Peyer's patch (tissue), 4 donors: ENCODE measurements around the gene GHRL. TPM values are rescaled to one million over a fixed set of nuclear protein-coding genes. Genes with fewer than 3 reads are reported as not detected.
"Not testable (repeated sequence)": the region's sequence is repeated elsewhere in the genome, so short reads cannot be mapped to it uniquely, and the experiment has no call there.

ENCODE experiments used
- DNase-seq, 3 donors: peaks; one replicate each; pipeline ENCODE4 v3.0.0-alpha.2; 2017 to 2019
- H3K27ac ChIP-seq, 4 donors: fragments of 200-600 bp; sonication (generic); one replicate each; pipeline ENCODE4 v1.5.1; 2016 to 2019
- H3K27me3 ChIP-seq, 2 donors: fragments of 200-600 bp; sonication (generic); one replicate each; pipeline ENCODE4 v1.5.1; 2019
- H3K36me3 ChIP-seq, 3 donors: fragments of 200-600 bp; sonication (generic); one replicate each; pipeline ENCODE4 v1.5.1; 2016 to 2019
- H3K4me1 ChIP-seq, 4 donors: fragments of 200-600 bp; sonication (generic); one replicate each; pipeline ENCODE4 v1.5.1; 2016 to 2019
- H3K4me3 ChIP-seq, 4 donors: fragments of 200-600 bp; sonication (generic); 1 replicate in 3 of 4; 2 replicates in 1 of 4; pipeline ENCODE4 v1.5.1; 2016 to 2019; ENCODE audit warnings: mild to moderate bottlenecking in 1 of 4
- H3K9me3 ChIP-seq, 4 donors: fragments of 200-600 bp; sonication (generic); one replicate each; pipeline ENCODE4 v1.5.1; 2016 to 2019; ENCODE audit warnings: mild to moderate bottlenecking in 1 of 4
- POLR2A ChIP-seq, 2 donors: fragments of 450-650 bp; IDR thresholded peaks; one replicate each; pipeline ENCODE4 v1.5.1; 2017; ENCODE audit warnings: antibody characterized with exemption in 2 of 2, mild to moderate bottlenecking in 2 of 2, moderate library complexity in 2 of 2
- total RNA-seq, 4 donors: library from RNA; depleted of rRNA; stranded (reverse); fragments of >200 nt; gene quantifications; one replicate each; pipeline ENCODE4 v1.1.0, GENCODE V29; 2016
- TF ChIP-seq, protein P1 (sequence below), 6 experiments: fragments of 450-650 bp in 4 of 6; fragments of 200-600 bp in 2 of 6; sonication (generic) in 1 of 6; IDR thresholded peaks; one replicate each; pipeline ENCODE4 v1.5.1; 2017 to 2019; ENCODE audit warnings: antibody characterized with exemption in 6 of 6, mild to moderate bottlenecking in 3 of 6, moderate library complexity in 1 of 6

The GHRL gene
- total RNA-seq, 4 donors from 2014 or later = 1.6 to 2.9 TPM; not detected in 2

DNA sequence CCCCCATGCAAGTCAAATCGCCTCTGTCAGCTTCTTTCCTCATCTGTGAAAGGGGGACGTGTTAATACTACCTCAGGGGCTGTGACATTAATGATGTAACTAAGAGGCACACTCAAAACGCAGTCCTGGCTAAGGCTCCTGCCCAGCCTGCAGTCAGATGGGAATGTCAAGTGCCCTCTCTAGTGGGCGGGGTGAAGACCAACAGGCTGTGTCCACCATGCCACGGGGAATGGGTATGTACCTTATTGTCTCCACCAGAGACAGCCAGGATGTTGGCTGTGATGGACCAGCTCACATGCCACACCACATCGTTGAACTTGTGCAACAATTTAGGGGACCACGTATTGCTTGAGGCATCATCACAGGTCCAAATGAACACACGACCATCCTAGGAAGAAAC, 11.0 kb upstream of the GHRL start:
- H3K4me1 ChIP-seq = peaks cover 0 to 6% (median 0%) of the 10 kb centered on the region in 4 donors
- no peak overlapping the region for H3K4me3 ChIP-seq
- TF ChIP-seq POLR2A (IDR thresholded peaks at IDR 0.05) = no peak
- TF ChIP-seq, protein P1, sequence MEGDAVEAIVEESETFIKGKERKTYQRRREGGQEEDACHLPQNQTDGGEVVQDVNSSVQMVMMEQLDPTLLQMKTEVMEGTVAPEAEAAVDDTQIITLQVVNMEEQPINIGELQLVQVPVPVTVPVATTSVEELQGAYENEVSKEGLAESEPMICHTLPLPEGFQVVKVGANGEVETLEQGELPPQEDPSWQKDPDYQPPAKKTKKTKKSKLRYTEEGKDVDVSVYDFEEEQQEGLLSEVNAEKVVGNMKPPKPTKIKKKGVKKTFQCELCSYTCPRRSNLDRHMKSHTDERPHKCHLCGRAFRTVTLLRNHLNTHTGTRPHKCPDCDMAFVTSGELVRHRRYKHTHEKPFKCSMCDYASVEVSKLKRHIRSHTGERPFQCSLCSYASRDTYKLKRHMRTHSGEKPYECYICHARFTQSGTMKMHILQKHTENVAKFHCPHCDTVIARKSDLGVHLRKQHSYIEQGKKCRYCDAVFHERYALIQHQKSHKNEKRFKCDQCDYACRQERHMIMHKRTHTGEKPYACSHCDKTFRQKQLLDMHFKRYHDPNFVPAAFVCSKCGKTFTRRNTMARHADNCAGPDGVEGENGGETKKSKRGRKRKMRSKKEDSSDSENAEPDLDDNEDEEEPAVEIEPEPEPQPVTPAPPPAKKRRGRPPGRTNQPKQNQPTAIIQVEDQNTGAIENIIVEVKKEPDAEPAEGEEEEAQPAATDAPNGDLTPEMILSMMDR (IDR thresholded peaks at IDR 0.05) = no peak
- no peaks in the 10 kb centered on the region for H3K9me3 ChIP-seq
- H3K27ac ChIP-seq = no peak overlapping the region
- DNase-seq = no peak
- no peaks in the 10 kb centered on the region for H3K27me3 ChIP-seq
- H3K36me3 ChIP-seq = peaks cover 0 to 95% (median 0%) of the 10 kb centered on the region in 3 donors

DNA sequence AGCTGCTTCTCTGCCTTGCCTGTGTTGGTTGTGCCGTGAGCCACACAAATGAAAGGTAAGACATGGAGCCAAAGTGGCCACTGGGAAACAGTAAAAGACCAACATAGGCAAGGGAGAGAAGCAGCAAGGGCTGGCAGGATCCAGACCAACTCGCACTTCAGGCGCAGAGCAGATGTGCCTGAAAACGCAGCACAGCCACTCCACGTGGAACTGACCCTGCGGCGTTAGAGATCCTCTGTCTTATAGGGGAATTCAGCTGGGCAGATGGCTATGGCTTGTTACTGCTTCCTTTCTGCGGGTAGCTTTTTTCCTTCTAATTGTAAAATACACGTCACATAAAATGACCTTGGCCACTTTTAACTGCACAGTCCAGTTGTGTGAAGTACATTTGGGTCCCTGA, 10.4 kb upstream of the GHRL start:
- Histone ChIP-seq H3K27ac (no peak overlapping the region), H3K36me3 (peaks cover 0 to 95% (median 0%) of the 10 kb centered on the region in 3 donors), H3K4me1 (peaks cover 0 to 6% (median 0%) of the 10 kb centered on the region in 4 donors), H3K9me3 (no peaks in the 10 kb centered on the region), H3K4me3 (no peak overlapping the region), H3K27me3 (no peaks in the 10 kb centered on the region)
- TF ChIP-seq, protein P1 (IDR thresholded peaks at IDR 0.05) = no peak
- TF ChIP-seq POLR2A (IDR thresholded peaks at IDR 0.05) = no peak
- no peak for DNase-seq

DNA sequence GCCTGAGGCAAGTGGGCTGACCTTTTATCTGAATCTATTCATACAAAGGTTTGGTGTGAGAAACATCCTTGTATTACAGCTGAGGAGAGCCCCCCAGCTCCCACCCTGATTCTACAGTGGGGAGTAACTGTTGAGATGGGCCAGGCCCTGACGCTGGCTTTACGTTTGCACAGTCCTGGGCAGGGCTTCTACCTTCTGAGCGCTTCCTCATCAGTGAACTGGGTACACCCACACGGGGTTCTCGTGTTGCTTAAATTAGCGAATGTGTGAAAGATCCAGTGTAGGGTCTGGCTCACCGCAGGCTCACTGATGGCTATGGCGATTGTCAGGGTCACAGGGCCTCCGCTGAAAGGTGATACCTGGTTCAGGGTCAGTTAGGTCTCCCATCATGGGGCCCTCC, 7.3 kb upstream of the GHRL start:
- H3K9me3 ChIP-seq = no peaks in the 10 kb centered on the region
- H3K4me1 ChIP-seq = peaks cover 0 to 6% (median 0%) of the 10 kb centered on the region in 4 donors
- no peak for TF ChIP-seq POLR2A (IDR thresholded peaks at IDR 0.05)
- TF ChIP-seq, protein P1 (IDR thresholded peaks at IDR 0.05) = no peak
- H3K4me3 ChIP-seq = no peak overlapping the region
- no peaks in the 10 kb centered on the region for H3K27me3 ChIP-seq
- H3K27ac ChIP-seq = no peak overlapping the region
- peaks cover 0 to 65% (median 0%) of the 10 kb centered on the region in 3 donors for H3K36me3 ChIP-seq
- DNase-seq = no peak

DNA sequence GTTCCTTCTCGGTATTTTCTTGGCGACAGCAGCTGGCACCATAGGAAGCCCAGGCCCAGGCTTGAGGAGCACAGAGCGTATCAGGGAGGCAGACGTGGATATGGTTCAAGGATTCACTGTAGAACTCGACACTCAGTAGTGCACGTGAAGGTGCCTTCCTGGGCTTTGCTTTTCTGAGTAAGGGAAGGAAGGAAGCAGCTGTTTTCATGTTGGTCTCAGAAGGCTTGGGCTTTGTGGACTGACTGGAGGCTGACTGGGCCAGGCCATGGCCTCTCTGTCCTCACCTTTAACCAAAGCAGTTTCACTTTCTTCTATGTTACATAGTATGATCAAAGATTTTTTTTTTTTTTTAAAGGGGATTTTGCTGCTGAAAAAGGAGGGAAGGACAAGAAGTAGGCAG, 6.9 kb upstream of the GHRL start:
- H3K9me3 ChIP-seq = no peaks in the 10 kb centered on the region
- no peak overlapping the region for H3K4me3 ChIP-seq
- H3K4me1 ChIP-seq = peaks cover 0 to 6% (median 0%) of the 10 kb centered on the region in 4 donors
- TF ChIP-seq POLR2A (IDR thresholded peaks at IDR 0.05) = no peak
- TF ChIP-seq, protein P1 (IDR thresholded peaks at IDR 0.05) = no peak
- peaks cover 0 to 61% (median 0%) of the 10 kb centered on the region in 3 donors for H3K36me3 ChIP-seq
- H3K27ac ChIP-seq = peak overlapping the region in 1 of 4 donors; percentile 17
- H3K27me3 ChIP-seq = no peaks in the 10 kb centered on the region
- DNase-seq = no peak

DNA sequence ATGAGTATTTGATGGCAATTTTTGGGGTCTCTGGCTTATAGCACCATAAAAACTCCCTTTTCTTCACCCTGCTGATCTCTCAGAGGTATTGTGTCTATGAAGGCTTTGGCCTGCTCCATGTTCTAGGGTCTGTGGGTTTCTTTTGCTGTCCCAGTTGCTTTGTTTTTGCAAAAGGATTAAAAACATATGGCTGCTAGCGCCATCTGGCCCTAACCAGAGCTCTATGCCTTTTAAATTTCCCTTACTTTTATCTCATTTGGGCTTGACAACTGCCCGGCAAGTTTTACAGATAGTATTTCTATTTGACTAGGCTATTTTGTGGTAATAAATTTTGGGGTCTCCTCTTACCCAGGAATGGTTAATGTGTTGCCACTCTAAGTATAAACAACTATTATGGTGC, 6.4 kb upstream of the GHRL start:
- peaks cover 0 to 6% (median 0%) of the 10 kb centered on the region in 4 donors for H3K4me1 ChIP-seq
- no peak for DNase-seq
- H3K27me3 ChIP-seq = no peaks in the 10 kb centered on the region
- H3K27ac ChIP-seq = peak overlapping the region in 1 of 4 donors; percentile 17
- no peaks in the 10 kb centered on the region for H3K9me3 ChIP-seq
- H3K36me3 ChIP-seq = peaks cover 0 to 56% (median 0%) of the 10 kb centered on the region in 3 donors
- TF ChIP-seq, protein P1 (IDR thresholded peaks at IDR 0.05) = no peak
- no peak for TF ChIP-seq POLR2A (IDR thresholded peaks at IDR 0.05)
- no peak overlapping the region for H3K4me3 ChIP-seq

DNA sequence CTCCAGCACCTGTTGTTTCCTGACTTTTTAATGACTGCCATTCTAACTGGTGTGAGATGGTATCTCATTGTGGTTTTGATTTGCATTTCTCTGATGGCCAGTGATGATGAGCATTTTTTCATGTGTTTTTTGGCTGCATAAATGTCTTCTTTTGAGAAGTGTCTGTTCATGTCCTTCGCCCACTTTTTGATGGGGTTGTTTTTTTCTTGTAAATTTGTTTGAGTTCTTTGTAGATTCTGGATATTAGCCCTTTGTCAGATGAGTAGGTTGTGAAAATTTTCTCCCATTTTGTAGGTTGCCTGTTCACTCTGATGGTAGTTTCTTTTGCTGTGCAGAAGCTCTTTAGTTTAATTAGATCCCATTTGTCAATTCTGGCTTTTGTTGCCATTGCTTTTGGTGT, 5.3 kb upstream of the GHRL start:
- not testable (repeated sequence) for DNase-seq, H3K4me1 ChIP-seq, H3K9me3 ChIP-seq, H3K27me3 ChIP-seq, H3K4me3 ChIP-seq, H3K27ac ChIP-seq
- peaks cover 0 to 44% (median 0%) of the 10 kb centered on the region in 3 donors for H3K36me3 ChIP-seq
